Measurements from ENCODE around the gene TPRN. TPM values are rescaled to one million over a fixed set of nuclear protein-coding genes. Genes with fewer than 3 reads are reported as not detected.

TPRN gene
- total RNA-seq, 1 donor from 2014 or later, result 16.0 TPM

GRCh38 chr9:137225699-137226331 lies 25.3 kb upstream of the TPRN start:
- FAIRE-seq, result no peak
- Histone ChIP-seq H4K20me1 (ENCODE audit: insufficient read depth, low read length) (no peaks in the 10 kb centered on the region), H3K4me2 (ENCODE audit: low read length) (no peak overlapping the region), H3K27me3 (ENCODE audit: insufficient read depth, low read length) (no peaks in the 10 kb centered on the region), H3K4me3 (ENCODE audit: insufficient read depth, low read depth, low read length) (no peak overlapping the region), H3K36me3 (ENCODE audit: insufficient read depth, low read length) (no peaks in the 10 kb centered on the region), H3K79me2 (ENCODE audit: insufficient read depth, low read length) (no peaks in the 10 kb centered on the region), H3K9me3 (ENCODE audit: insufficient read depth, low read depth, low read length) (no peaks in the 10 kb centered on the region), H3K9ac (ENCODE audit: low read length) (no peak overlapping the region), H3K4me1 (ENCODE audit: insufficient read depth, low read length) (peaks cover 22% of the 10 kb centered on the region), H3K27ac (ENCODE audit: low read depth, low read length) (no peak overlapping the region), H2AFZ (ENCODE audit: low read depth, low read length) (no peak overlapping the region)
- H3K9me3 Mint-ChIP-seq (ENCODE audit: unreplicated experiment), result no peaks in the 10 kb centered on the region
- H3K27me3 Mint-ChIP-seq (ENCODE audit: low read depth, unreplicated experiment), result no peaks in the 10 kb centered on the region
- no peak overlapping the region for H3K27ac Mint-ChIP-seq (ENCODE audit: unreplicated experiment)
- peaks cover 4% of the 10 kb centered on the region for H3K4me1 Mint-ChIP-seq (ENCODE audit: low read depth, unreplicated experiment)
- TF ChIP-seq, protein P1, sequence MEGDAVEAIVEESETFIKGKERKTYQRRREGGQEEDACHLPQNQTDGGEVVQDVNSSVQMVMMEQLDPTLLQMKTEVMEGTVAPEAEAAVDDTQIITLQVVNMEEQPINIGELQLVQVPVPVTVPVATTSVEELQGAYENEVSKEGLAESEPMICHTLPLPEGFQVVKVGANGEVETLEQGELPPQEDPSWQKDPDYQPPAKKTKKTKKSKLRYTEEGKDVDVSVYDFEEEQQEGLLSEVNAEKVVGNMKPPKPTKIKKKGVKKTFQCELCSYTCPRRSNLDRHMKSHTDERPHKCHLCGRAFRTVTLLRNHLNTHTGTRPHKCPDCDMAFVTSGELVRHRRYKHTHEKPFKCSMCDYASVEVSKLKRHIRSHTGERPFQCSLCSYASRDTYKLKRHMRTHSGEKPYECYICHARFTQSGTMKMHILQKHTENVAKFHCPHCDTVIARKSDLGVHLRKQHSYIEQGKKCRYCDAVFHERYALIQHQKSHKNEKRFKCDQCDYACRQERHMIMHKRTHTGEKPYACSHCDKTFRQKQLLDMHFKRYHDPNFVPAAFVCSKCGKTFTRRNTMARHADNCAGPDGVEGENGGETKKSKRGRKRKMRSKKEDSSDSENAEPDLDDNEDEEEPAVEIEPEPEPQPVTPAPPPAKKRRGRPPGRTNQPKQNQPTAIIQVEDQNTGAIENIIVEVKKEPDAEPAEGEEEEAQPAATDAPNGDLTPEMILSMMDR (IDR thresholded peaks at IDR 0.05; ENCODE audit: insufficient read depth, low read depth, low read length), result no peak
- no peak for TF ChIP-seq EZH2 (IDR thresholded peaks at IDR 0.05; ENCODE audit: insufficient read depth, low read length)
- no peak for DNase-seq (ENCODE audit: low read depth)
- H3K36me3 Mint-ChIP-seq (ENCODE audit: low read depth, unreplicated experiment), result no peaks in the 10 kb centered on the region
- no peak overlapping the region for H3K4me3 Mint-ChIP-seq (ENCODE audit: unreplicated experiment)

DNA sequence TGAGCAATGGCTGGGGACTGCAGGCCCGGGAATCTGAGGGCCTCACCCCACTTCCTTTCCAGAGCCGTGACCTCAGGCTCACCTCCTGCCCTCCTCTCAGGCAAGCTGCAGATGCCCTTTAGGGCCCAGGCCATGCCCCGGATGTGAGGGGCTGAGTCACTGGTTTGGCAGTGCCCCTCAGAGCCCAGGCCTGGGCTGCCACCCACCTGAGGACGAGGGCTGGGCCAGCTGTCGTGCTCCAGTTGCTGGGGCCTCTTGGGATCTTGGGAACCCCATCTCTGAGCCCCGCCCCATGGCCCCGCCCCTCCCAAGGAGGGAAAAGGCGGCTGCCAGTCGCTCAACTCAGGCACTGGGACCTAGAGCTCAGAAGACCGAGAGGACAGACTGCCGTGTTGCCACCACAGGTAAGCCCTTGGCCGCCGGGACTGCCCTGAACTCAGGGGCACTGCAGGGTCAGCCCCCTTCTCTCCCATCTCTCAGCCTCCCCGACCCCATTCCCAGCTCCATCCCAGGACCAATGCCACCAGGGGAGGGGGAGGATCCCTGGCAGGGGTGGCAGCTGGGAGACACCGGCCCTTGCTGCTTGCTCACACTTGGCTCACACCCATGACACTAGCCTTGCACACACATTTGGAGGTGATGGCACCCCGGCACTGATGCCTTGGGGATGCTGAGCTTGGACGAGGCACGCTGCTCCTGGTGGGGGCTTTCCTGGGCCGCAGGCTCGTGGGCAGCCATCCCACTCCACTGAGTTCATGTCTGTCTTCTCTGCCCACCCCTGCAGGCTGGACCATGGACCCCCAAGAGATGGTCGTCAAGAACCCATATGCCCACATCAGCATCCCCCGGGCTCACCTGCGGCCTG lies 24.5 kb upstream of the TPRN start, which contains the start of gene CYSRT1:
CYSRT1 (plus strand) TSS at position 345 of the 865 bp plus-strand sequence; CDS start at position 793, 448 bp downstream.
- Histone ChIP-seq H4K20me1 (ENCODE audit: insufficient read depth, low read length) (no peaks in the 10 kb centered on the region), H3K27me3 (ENCODE audit: insufficient read depth, low read length) (no peaks in the 10 kb centered on the region), H3K36me3 (ENCODE audit: insufficient read depth, low read length) (no peaks in the 10 kb centered on the region), H3K79me2 (ENCODE audit: insufficient read depth, low read length) (no peaks in the 10 kb centered on the region), H3K27ac (ENCODE audit: low read depth, low read length) (no peak within 1 kb of the TSS), H3K4me1 (ENCODE audit: insufficient read depth, low read length) (peaks cover 22% of the 10 kb centered on the region), H3K9me3 (ENCODE audit: insufficient read depth, low read depth, low read length) (no peaks in the 10 kb centered on the region), H2AFZ (ENCODE audit: low read depth, low read length) (peak within 1 kb of the TSS; percentile 97), H3K4me2 (ENCODE audit: low read length) (peak within 1 kb of the TSS; percentile 95), H3K4me3 (ENCODE audit: insufficient read depth, low read depth, low read length) (peak within 1 kb of the TSS; percentile 86), H3K9ac (ENCODE audit: low read length) (peak within 1 kb of the TSS; percentile 93)
- no peak for DNase-seq (ENCODE audit: low read depth)
- no peak for FAIRE-seq
- Mint-ChIP-seq H3K27ac (ENCODE audit: unreplicated experiment) (peak within 1 kb of the TSS; percentile 69), H3K4me1 (ENCODE audit: low read depth, unreplicated experiment) (peaks cover 4% of the 10 kb centered on the region), H3K9me3 (ENCODE audit: unreplicated experiment) (no peaks in the 10 kb centered on the region), H3K36me3 (ENCODE audit: low read depth, unreplicated experiment) (no peaks in the 10 kb centered on the region), H3K27me3 (ENCODE audit: low read depth, unreplicated experiment) (no peaks in the 10 kb centered on the region), H3K4me3 (ENCODE audit: unreplicated experiment) (peak within 1 kb of the TSS; percentile 83)
- TF ChIP-seq EZH2 (IDR thresholded peaks at IDR 0.05; ENCODE audit: insufficient read depth, low read length), result no peak
- TF ChIP-seq, protein P1 (IDR thresholded peaks at IDR 0.05; ENCODE audit: insufficient read depth, low read depth, low read length), result no peak
